B cell (primary cell): ENCODE measurements around the gene C2CD4C. TPM values are rescaled to one million over a fixed set of nuclear protein-coding genes. Genes with fewer than 3 reads are reported as not detected.

Experiments
- ATAC-seq: fragments of 200-7000 bp; cut with Tn5 transposase; one replicate; pipeline ENCODE4 v1.10.0; 2021; ENCODE audit warnings: low read depth, mild to moderate bottlenecking, moderate number of reproducible peaks, moderate library complexity
- CTCF ChIA-PET: fragments of 350-600 bp; sonication (Branson Sonifier 250); formaldehyde crosslinking; loops from one replicate; lab custom pipeline; 2021; ENCODE audit warnings: antibody characterized with exemption, inconsistent platforms; lab: Charles Lee
- POLR2A ChIA-PET: fragments of 350-600 bp; sonication (Branson Sonifier 250); formaldehyde crosslinking; loops from one replicate; lab custom pipeline; 2021; ENCODE audit warnings: antibody characterized with exemption; lab: Charles Lee
- DNase-seq: peaks from one replicate; pipeline ENCODE4 v3.0.0; 2013
- H2AFZ ChIP-seq: 2 replicates; pipeline ENCODE4 v1.6.1; 2012; ENCODE audit warnings: mild to moderate bottlenecking, low read depth, low read length; ENCODE audit not compliant: insufficient read depth, poor library complexity, severe bottlenecking
- H3K27ac ChIP-seq, 2 donors: 1 replicate in 1 of 2; 2 replicates in 1 of 2; pipeline ENCODE4 v1.5.1; 2012 to 2013; ENCODE audit warnings: low read length in 2 of 2, mild to moderate bottlenecking in 2 of 2, moderate library complexity in 1 of 2
- H3K27me3 ChIP-seq, 4 experiments: fragments of 200-600 bp in 1 of 4; sonication (generic) in 1 of 4; replicated peaks in 1 of 4; 1 replicate in 2 of 4; 2 replicates in 2 of 4; pipeline versions ENCODE4 v1.6.1 to v1.7.0; 2013 to 2016; ENCODE audit warnings: low read length in 3 of 4, mild to moderate bottlenecking in 2 of 4, mixed read lengths in 1 of 4, moderate library complexity in 1 of 4; ENCODE audit not compliant: insufficient read depth in 4 of 4, control insufficient read depth in 3 of 4; ENCODE audit errors: control extremely low read depth in 1 of 4
- H3K36me3 ChIP-seq, 2 experiments: replicated peaks in 1 of 2; 1 replicate in 1 of 2; 2 replicates in 1 of 2; pipeline versions ENCODE4 v1.6.1 to v1.7.1; 2013; ENCODE audit warnings: low read length in 1 of 2; ENCODE audit not compliant: insufficient read depth in 2 of 2, control insufficient read depth in 1 of 2; ENCODE audit errors: control extremely low read depth in 1 of 2, extremely low read depth in 1 of 2
- H3K4me1 ChIP-seq, 2 donors: fragments of 200-600 bp in 1 of 2; sonication (generic) in 1 of 2; 1 replicate in 1 of 2; 2 replicates in 1 of 2; pipeline versions ENCODE4 v1.5.1 to v1.6.1; 2013 to 2017; ENCODE audit warnings: low read length in 2 of 2; ENCODE audit not compliant: control insufficient read depth in 2 of 2, insufficient read depth in 2 of 2
- H3K4me2 ChIP-seq: replicated peaks from 2 replicates; pipeline ENCODE3; 2012; ENCODE audit warnings: mild to moderate bottlenecking, low read depth, low read length; ENCODE audit not compliant: poor library complexity, severe bottlenecking
- H3K4me3 ChIP-seq, 5 experiments: fragments of 200-600 bp in 1 of 5; sonication (generic) in 1 of 5; 1 replicate in 3 of 5; 2 replicates in 2 of 5; pipeline versions ENCODE4 v1.5.1 to v1.7.0; 2011 to 2016; ENCODE audit warnings: low read length in 4 of 5, mild to moderate bottlenecking in 4 of 5, low read depth in 2 of 5, control low read depth in 1 of 5, moderate library complexity in 1 of 5; ENCODE audit not compliant: insufficient read depth in 1 of 5; ENCODE audit errors: control extremely low read depth in 1 of 5, extremely low read depth in 1 of 5
- H3K79me2 ChIP-seq: fragments of 200-600 bp; sonication (generic); one replicate; pipeline ENCODE4 v1.6.0; 2016; ENCODE audit warnings: low read length; ENCODE audit not compliant: control insufficient read depth, insufficient read depth
- H3K9ac ChIP-seq: fragments of 200-600 bp; sonication (generic); 2 replicates; pipeline ENCODE4 v1.6.1; 2017; ENCODE audit warnings: mild to moderate bottlenecking, low read length, moderate library complexity
- H3K9me3 ChIP-seq, 3 donors: one replicate each; pipeline versions ENCODE4 v1.6.1 to v1.7.1; 2013; ENCODE audit warnings: low read length in 2 of 3; ENCODE audit not compliant: control insufficient read depth in 2 of 3, insufficient read depth in 1 of 3; ENCODE audit errors: control extremely low read depth in 1 of 3
- H4K20me1 ChIP-seq: 2 replicates; pipeline ENCODE4 v1.6.0; 2012; ENCODE audit warnings: mild to moderate bottlenecking, low read length; ENCODE audit not compliant: insufficient read depth, control insufficient read depth, poor library complexity, severe bottlenecking
- H3K27ac Mint-ChIP-seq: one replicate; pipeline ENCODE4 v1.8.0; 2021; ENCODE audit warnings: mixed read lengths
- H3K27me3 Mint-ChIP-seq: one replicate; pipeline ENCODE4 v1.8.0; 2021; ENCODE audit warnings: mixed read lengths
- H3K4me1 Mint-ChIP-seq: one replicate; pipeline ENCODE4 v1.8.0; 2021; ENCODE audit warnings: mixed read lengths
- H3K4me3 Mint-ChIP-seq: one replicate; pipeline ENCODE4 v1.8.0; 2021; ENCODE audit warnings: mixed read lengths
- H3K9me3 Mint-ChIP-seq: one replicate; pipeline ENCODE4 v1.8.0; 2022; ENCODE audit warnings: mixed read lengths; ENCODE audit not compliant: insufficient read depth
- CTCF ChIP-seq: fragments of 200-600 bp; IDR thresholded peaks from one replicate; pipeline ENCODE4 v1.8.0; 2022; ENCODE audit warnings: antibody characterized with exemption, mild to moderate bottlenecking
- EZH2 ChIP-seq: IDR thresholded peaks from 2 replicates; pipeline ENCODE4 v1.6.1; 2012; ENCODE audit warnings: borderline replicate concordance, low read depth, mild to moderate bottlenecking, moderate library complexity, low read length; ENCODE audit not compliant: insufficient read depth, poor library complexity, severe bottlenecking
- WGBS: methylation state at CpG from one replicate; pipeline ENCODE4 v1.1.5; 2013; ENCODE audit warnings: missing lambda C conversion rate; ENCODE audit not compliant: insufficient coverage; 5-methylcytosine and 5-hydroxymethylcytosine counted together
- intact Hi-C: fragments of 100-400 bp; cut with micrococcal nuclease; formaldehyde crosslinking; loops from one replicate; pipeline ENCODE4 v1.10.0; 2022
- polyA plus RNA-seq: library from polyadenylated mRNA; depleted of rRNA; stranded (reverse); fragments of >200 nt; gene quantifications from 2 replicates; pipeline ENCODE4 v1.2.3, GENCODE V29; 2012
- total RNA-seq, 2 donors: library from RNA; stranded (reverse); fragments of 120-200 nt in 1 of 2; gene quantifications; 1 replicate in 1 of 2; 2 replicates in 1 of 2; pipeline versions ENCODE4 v1.2.3 to v1.2.4, GENCODE V29; 2013 to 2022

The C2CD4C gene
- total and polyA plus RNA-seq, 2 donors (not counting 1 experiment from before 2014, with no cell fraction given): not detected

- Histone ChIP-seq H3K27ac (no peak overlapping the region), H3K27me3 (peaks cover 0 to 4% (median 0%) of the 10 kb centered on the region in 4 experiments), H3K4me2 (no peak overlapping the region), H4K20me1 (no peaks in the 10 kb centered on the region), H3K36me3 (no peaks in the 10 kb centered on the region), H3K4me1 (no peaks in the 10 kb centered on the region), H3K9me3 (peaks cover 0 to 6% (median 0%) of the 10 kb centered on the region in 3 donors), H2AFZ (no peak overlapping the region), H3K9ac (no peak overlapping the region), H3K79me2 (no peaks in the 10 kb centered on the region), H3K4me3 (no peak overlapping the region)
- intact Hi-C loops: no loop called here
- TF ChIP-seq CTCF (no peak), EZH2 (no peak)
- no peak overlapping the region for H3K27ac Mint-ChIP-seq
- no peak for DNase-seq
- peaks cover 40% of the 10 kb centered on the region for H3K27me3 Mint-ChIP-seq
- POLR2A ChIA-PET: no interaction called here
- CTCF ChIA-PET: no interaction called here
- ATAC-seq: no peak
- H3K4me3 Mint-ChIP-seq: no peak overlapping the region
- 92% methylated on average over 13 of the region's 13 CpGs for WGBS
- H3K9me3 Mint-ChIP-seq: no peaks in the 10 kb centered on the region
- H3K4me1 Mint-ChIP-seq: no peaks in the 10 kb centered on the region
These were observed 39.7 kb downstream of the C2CD4C start for GRCh38 chr19:369256-369655.

GRCh38 chr19:368630-369024 is 40.3 kb downstream of the C2CD4C start:
- POLR2A ChIA-PET: no interaction called here
- H3K27ac Mint-ChIP-seq: no peak overlapping the region
- ATAC-seq: no peak
- DNase-seq: no peak
- TF ChIP-seq EZH2: no peak
- TF ChIP-seq CTCF: no peak
- Histone ChIP-seq H3K27me3 (peaks cover 0 to 4% (median 0%) of the 10 kb centered on the region in 4 experiments), H4K20me1 (no peaks in the 10 kb centered on the region), H3K36me3 (no peaks in the 10 kb centered on the region), H2AFZ (no peak overlapping the region), H3K4me1 (no peaks in the 10 kb centered on the region), H3K27ac (no peak overlapping the region), H3K4me2 (no peak overlapping the region), H3K9me3 (peaks cover 0 to 6% (median 0%) of the 10 kb centered on the region in 3 donors), H3K79me2 (no peaks in the 10 kb centered on the region), H3K9ac (no peak overlapping the region), H3K4me3 (no peak overlapping the region)
- H3K4me3 Mint-ChIP-seq: no peak overlapping the region
- no peaks in the 10 kb centered on the region for H3K4me1 Mint-ChIP-seq
- H3K9me3 Mint-ChIP-seq: no peaks in the 10 kb centered on the region
- CTCF ChIA-PET: no interaction called here
- intact Hi-C loops: no loop called here
- 74% methylated on average over 3 of the region's 7 CpGs for WGBS
- H3K27me3 Mint-ChIP-seq: peaks cover 40% of the 10 kb centered on the region
